Limb (tissue), 2 donors: ENCODE measurements around the gene RCL1.
"Not testable (repeated sequence)": the region's sequence is repeated elsewhere in the genome, so short reads cannot be mapped to it uniquely, and the experiment has no call there.

Experiments used
- DNase-seq, 2 donors: peaks; one replicate each; pipeline ENCODE4 v3.0.0-alpha.2; 2016; ENCODE audit errors: extremely low spot score in 2 of 2

The RCL1 gene

GRCh38 chr9:4781408-4781807, 11.3 kb upstream of the RCL1 start:
- no peak for DNase-seq

GRCh38 chr9:4783191-4783590, 9.6 kb upstream of the RCL1 start:
- DNase-seq = not testable (repeated sequence)

- DNase-seq = no peak
Observed at GRCh38 chr9:4784403-4784802, 8.3 kb upstream of the RCL1 start.

GRCh38 chr9:4786599-4786998, 6.1 kb upstream of the RCL1 start:
- DNase-seq = no peak

- DNase-seq = no peak
Observed at GRCh38 chr9:4787876-4788275, 4.9 kb upstream of the RCL1 start.

- no peak for DNase-seq
Observed at GRCh38 chr9:4788703-4789102, 4.0 kb upstream of the RCL1 start.

GRCh38 chr9:4792054-4792571, 631 bp upstream of the RCL1 start:
- no peak for DNase-seq

- peak in 1 of 2 donors; percentile 30 for DNase-seq
Observed at GRCh38 chr9:4793459-4794395, 983 bp downstream of the RCL1 start.

- no peak for DNase-seq
Observed at GRCh38 chr9:4794691-4795090, 1.9 kb downstream of the RCL1 start.

GRCh38 chr9:4795108-4795507, 2.4 kb downstream of the RCL1 start:
- DNase-seq = not testable (repeated sequence)

- DNase-seq = no peak
Observed at GRCh38 chr9:4796530-4796929, 3.8 kb downstream of the RCL1 start.

- DNase-seq = no peak
Observed at GRCh38 chr9:4796988-4797853, 4.5 kb downstream of the RCL1 start.

- DNase-seq = no peak
Observed at GRCh38 chr9:4797854-4798150, 5.1 kb downstream of the RCL1 start.

- no peak for DNase-seq
Observed at GRCh38 chr9:4798281-4799032, 5.7 kb downstream of the RCL1 start.

- DNase-seq = no peak
Observed at GRCh38 chr9:4799033-4799430, 6.3 kb downstream of the RCL1 start.

GRCh38 chr9:4799775-4800174, 7.0 kb downstream of the RCL1 start:
- DNase-seq = no peak

- no peak for DNase-seq
Observed at GRCh38 chr9:4801156-4801555, 8.4 kb downstream of the RCL1 start.

GRCh38 chr9:4803670-4804530, 11.2 kb downstream of the RCL1 start:
- DNase-seq = no peak

GRCh38 chr9:4804531-4805016, 11.8 kb downstream of the RCL1 start:
- no peak for DNase-seq

GRCh38 chr9:4805191-4805918, 12.6 kb downstream of the RCL1 start:
- DNase-seq = no peak
